Lung (tissue), 12 donors: ENCODE measurements around the gene IFI27L2. TPM values are rescaled to one million over a fixed set of nuclear protein-coding genes. Genes with fewer than 3 reads are reported as not detected.

Source experiments
- ATAC-seq: fragments of 200-7000 bp; cut with Tn5 transposase; one replicate; pipeline ENCODE4 v1.9.1; 2020; ENCODE audit warnings: moderate number of reproducible peaks; ENCODE audit not compliant: insufficient read depth, low FRiP score
- DNase-seq, 3 donors: peaks; one replicate each; pipeline ENCODE4 v3.0.0-alpha.2; 2013 to 2017
- H3K27ac ChIP-seq, 2 donors: one replicate each; pipeline ENCODE4 v1.5.1; 2013; ENCODE audit warnings: mild to moderate bottlenecking in 2 of 2, moderate library complexity in 2 of 2, control low read depth in 1 of 2, inconsistent platforms in 1 of 2, low read depth in 1 of 2, low read length in 1 of 2
- H3K27me3 ChIP-seq, 3 donors: one replicate each; pipeline ENCODE4 v1.5.1; 2013; ENCODE audit warnings: low read length in 2 of 3; ENCODE audit not compliant: control insufficient read depth in 3 of 3, insufficient read depth in 3 of 3
- H3K36me3 ChIP-seq, 4 donors: one replicate each; pipeline ENCODE4 v1.5.1; 2013; ENCODE audit warnings: low read length in 4 of 4, mild to moderate bottlenecking in 1 of 4, moderate library complexity in 1 of 4; ENCODE audit not compliant: control insufficient read depth in 4 of 4, insufficient read depth in 4 of 4
- H3K4me1 ChIP-seq, 5 donors: one replicate each; pipeline ENCODE4 v1.5.1; 2013; ENCODE audit warnings: low read length in 5 of 5, mild to moderate bottlenecking in 2 of 5, moderate library complexity in 1 of 5; ENCODE audit not compliant: control insufficient read depth in 5 of 5, insufficient read depth in 5 of 5
- H3K4me3 ChIP-seq: one replicate; pipeline ENCODE4 v1.5.1; 2013; ENCODE audit warnings: mild to moderate bottlenecking, control low read depth, moderate library complexity
- H3K9ac ChIP-seq, 2 donors: one replicate each; pipeline ENCODE4 v1.5.1; 2013; ENCODE audit warnings: low read length in 2 of 2, control low read depth in 1 of 2; ENCODE audit not compliant: insufficient read depth in 1 of 2
- H3K9me3 ChIP-seq, 4 donors: one replicate each; pipeline ENCODE4 v1.5.1; 2013; ENCODE audit warnings: low read length in 3 of 4, mild to moderate bottlenecking in 1 of 4, moderate library complexity in 1 of 4; ENCODE audit not compliant: control insufficient read depth in 4 of 4, insufficient read depth in 3 of 4
- WGBS, 2 donors: extraction: QIAGEN DNeasy Blood & Tissue Kit; methylation state at CpG; one replicate each; pipeline ENCODE4 v1.1.7; 2013; 5-methylcytosine and 5-hydroxymethylcytosine counted together
- polyA plus RNA-seq, 2 donors: library from polyadenylated mRNA; stranded (reverse); fragments of 200-250 nt; gene quantifications; one replicate each; pipeline ENCODE4 v1.2.1, GENCODE V29; 2013
- total RNA-seq, 2 donors: library from RNA; depleted of rRNA in 1 of 2; stranded (reverse); fragments of >200 nt in 1 of 2; gene quantifications; one replicate each; pipeline ENCODE4 v1.2.1, GENCODE V29; 2014 to 2021
- TF ChIP-seq, protein P1 (sequence below): IDR thresholded peaks from 2 replicates; pipeline ENCODE4 v1.5.1; 2012; ENCODE audit warnings: mild to moderate bottlenecking; ENCODE audit errors: control extremely low read depth, extremely low read depth
- donor health status: control.
- donor health status: control.
- donor health status: Bipolar disorder and iron deficiency.
- donor health status: healthy.
- donor health status: DM: yes; HTN: yes; CAD: no.

Gene IFI27L2
- total and polyA plus RNA-seq, 4 donors: 27.2 to 127 (median 73.4) TPM

DNA sequence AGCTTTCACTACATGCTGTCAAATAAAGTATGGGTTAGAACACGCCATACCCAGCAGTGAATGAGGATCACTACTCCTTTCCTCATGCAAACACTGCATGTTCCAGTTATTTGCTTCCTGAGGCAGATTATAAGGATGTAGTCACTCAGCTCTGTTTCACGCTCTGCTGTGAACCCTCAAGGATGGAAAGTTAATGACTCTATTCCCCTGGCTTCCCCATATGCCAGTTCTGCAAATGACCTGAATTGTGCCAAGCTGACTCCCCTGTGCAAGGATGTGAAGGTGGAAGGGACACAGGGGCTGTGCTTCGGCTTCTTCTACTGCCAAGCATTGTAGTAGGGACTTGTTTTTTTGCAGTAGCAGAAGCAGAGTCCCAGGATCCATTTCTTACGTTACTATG, 41.5 kb downstream of the IFI27L2 start:
- H3K4me3 ChIP-seq: no peak overlapping the region
- DNase-seq (no peak), ATAC-seq (no peak)
- no peaks in the 10 kb centered on the region for H3K9me3 ChIP-seq
- TF ChIP-seq, protein P1, sequence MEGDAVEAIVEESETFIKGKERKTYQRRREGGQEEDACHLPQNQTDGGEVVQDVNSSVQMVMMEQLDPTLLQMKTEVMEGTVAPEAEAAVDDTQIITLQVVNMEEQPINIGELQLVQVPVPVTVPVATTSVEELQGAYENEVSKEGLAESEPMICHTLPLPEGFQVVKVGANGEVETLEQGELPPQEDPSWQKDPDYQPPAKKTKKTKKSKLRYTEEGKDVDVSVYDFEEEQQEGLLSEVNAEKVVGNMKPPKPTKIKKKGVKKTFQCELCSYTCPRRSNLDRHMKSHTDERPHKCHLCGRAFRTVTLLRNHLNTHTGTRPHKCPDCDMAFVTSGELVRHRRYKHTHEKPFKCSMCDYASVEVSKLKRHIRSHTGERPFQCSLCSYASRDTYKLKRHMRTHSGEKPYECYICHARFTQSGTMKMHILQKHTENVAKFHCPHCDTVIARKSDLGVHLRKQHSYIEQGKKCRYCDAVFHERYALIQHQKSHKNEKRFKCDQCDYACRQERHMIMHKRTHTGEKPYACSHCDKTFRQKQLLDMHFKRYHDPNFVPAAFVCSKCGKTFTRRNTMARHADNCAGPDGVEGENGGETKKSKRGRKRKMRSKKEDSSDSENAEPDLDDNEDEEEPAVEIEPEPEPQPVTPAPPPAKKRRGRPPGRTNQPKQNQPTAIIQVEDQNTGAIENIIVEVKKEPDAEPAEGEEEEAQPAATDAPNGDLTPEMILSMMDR: no peak
- no peaks in the 10 kb centered on the region for H3K36me3 ChIP-seq
- H3K9ac ChIP-seq: no peak overlapping the region
- no peak overlapping the region for H3K27ac ChIP-seq
- WGBS, 2 donors: 69 to 97% methylated on average over 4 of the region's 4 CpGs
- H3K4me1 ChIP-seq: no peaks in the 10 kb centered on the region
- H3K27me3 ChIP-seq: no peaks in the 10 kb centered on the region

DNA sequence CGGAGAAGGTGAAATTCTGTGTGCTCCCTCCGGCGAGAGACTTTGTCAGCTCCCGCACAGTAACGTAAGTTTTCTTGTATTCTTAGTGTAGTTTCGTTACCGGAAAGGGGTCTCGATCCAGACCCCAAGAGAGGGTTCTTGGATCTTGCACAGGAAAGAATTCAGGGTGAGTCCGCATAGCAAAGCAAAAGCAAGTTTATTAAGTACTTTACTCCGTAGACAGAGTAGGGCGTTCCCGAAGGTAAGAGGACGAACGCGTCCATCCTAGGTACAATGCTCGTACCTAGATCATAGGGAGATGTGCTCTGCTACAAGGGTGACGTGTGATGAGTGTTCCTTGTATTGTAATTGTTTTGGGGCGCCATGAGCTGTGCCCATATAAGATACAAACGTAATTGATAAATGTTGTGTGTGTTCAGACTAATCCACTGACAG, 48.0 kb downstream of the IFI27L2 start:
- 1% methylated on average over 19 of the region's 19 CpGs for WGBS, 2 donors

DNA sequence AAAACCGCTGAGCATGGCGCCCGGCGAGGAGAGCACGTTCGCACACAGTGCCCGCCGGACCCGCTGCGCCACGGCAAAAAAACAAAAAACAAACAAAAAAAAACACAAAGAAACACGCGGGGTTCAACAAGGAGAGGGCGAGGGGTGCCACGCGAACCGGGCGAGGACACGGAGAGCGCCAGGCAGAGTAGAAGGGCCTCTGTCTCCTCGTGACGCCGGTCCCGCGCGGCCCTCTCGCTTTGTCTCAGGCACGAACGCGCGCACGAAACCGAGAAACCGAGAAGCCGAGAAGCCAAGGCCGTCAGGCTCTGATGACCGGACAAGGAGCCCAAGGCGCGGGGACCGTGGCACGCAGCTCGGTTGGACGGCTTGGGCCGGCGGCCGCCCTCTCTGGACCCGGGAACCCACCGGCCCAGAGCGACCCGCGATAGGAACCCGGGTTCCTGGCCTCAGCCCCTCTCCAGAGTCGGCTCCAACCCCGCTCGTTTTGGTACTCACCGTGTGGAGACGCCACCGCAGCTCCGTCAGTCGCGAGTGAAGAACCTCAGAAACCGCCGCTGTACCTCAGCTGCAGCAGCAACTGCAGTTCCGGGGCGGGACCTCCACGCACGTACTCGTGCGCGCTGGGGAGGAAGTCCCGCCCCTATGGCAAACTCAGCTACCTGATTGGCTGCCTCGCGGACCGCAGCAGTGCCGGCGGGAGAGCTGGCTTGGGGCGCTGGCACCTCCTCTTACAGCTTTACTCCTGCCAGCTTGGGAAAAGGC, 48.6 kb downstream of the IFI27L2 start, which contains the start of the genes DDX24 and IFI27L1:
TSS of gene DDX24 (minus strand) at position 582 of the 765 bp plus-strand sequence. CDS start 1,460 bp downstream, outside the sequence.
TSS of gene IFI27L1 (plus strand) at position 690 of the 765 bp plus-strand sequence. CDS start 15,628 bp downstream, outside the sequence.
- H3K27me3 ChIP-seq: no peaks in the 10 kb centered on the region
- H3K27ac ChIP-seq: peak within 1 kb of the TSS; percentile 85 to 97
- peaks cover 6 to 40% (median 25%) of the 10 kb centered on the region in 5 donors for H3K4me1 ChIP-seq
- DNase-seq: peak; percentile 96 to 98 (median 97)
- WGBS, 2 donors: 0% methylated on average over 77 of the region's 77 CpGs
- peak within 1 kb of the TSS; percentile 89 to 93 for H3K9ac ChIP-seq
- TF ChIP-seq, protein P1: no peak
- peaks cover 6 to 20% (median 16%) of the 10 kb centered on the region in 4 donors for H3K36me3 ChIP-seq
- peaks cover 0 to 2% (median 0%) of the 10 kb centered on the region in 4 donors for H3K9me3 ChIP-seq
- H3K4me3 ChIP-seq: peak within 1 kb of the TSS; percentile 93
- peak; percentile 98 for ATAC-seq

More for the DNA sequence above, 48.0 kb downstream of the IFI27L2 start:
- ATAC-seq: peak; percentile 36
- peak overlapping the region; percentile 84 to 88 for H3K9ac ChIP-seq
- H3K27me3 ChIP-seq: no peaks in the 10 kb centered on the region
- H3K36me3 ChIP-seq: peaks cover 6 to 20% (median 16%) of the 10 kb centered on the region in 4 donors
- peaks cover 6 to 40% (median 24%) of the 10 kb centered on the region in 5 donors for H3K4me1 ChIP-seq
- DNase-seq: no peak
- H3K9me3 ChIP-seq: peaks cover 0 to 2% (median 0%) of the 10 kb centered on the region in 4 donors
- peak overlapping the region; percentile 85 to 97 for H3K27ac ChIP-seq
- TF ChIP-seq, protein P1: no peak
- H3K4me3 ChIP-seq: peak overlapping the region; percentile 93
